HG02588 (cell line): ENCODE measurements around the gene PCNX3.

Source experiments
- ATAC-seq: cut with Tn5 transposase; IDR thresholded peaks from one replicate; pipeline ENCODE4 v1.9.1; 2021; ENCODE audit warnings: mild to moderate bottlenecking, moderate library complexity; ENCODE audit not compliant: unreplicated experiment

The PCNX3 gene

GRCh38 chr11:65615229-65615949 lies at the start of gene PCNX3:
TSS of gene PCNX3 (plus strand) at chr11:65615776. CDS start at chr11:65616312, 536 bp downstream.
- ATAC-seq, result peak; percentile 77

DNA sequence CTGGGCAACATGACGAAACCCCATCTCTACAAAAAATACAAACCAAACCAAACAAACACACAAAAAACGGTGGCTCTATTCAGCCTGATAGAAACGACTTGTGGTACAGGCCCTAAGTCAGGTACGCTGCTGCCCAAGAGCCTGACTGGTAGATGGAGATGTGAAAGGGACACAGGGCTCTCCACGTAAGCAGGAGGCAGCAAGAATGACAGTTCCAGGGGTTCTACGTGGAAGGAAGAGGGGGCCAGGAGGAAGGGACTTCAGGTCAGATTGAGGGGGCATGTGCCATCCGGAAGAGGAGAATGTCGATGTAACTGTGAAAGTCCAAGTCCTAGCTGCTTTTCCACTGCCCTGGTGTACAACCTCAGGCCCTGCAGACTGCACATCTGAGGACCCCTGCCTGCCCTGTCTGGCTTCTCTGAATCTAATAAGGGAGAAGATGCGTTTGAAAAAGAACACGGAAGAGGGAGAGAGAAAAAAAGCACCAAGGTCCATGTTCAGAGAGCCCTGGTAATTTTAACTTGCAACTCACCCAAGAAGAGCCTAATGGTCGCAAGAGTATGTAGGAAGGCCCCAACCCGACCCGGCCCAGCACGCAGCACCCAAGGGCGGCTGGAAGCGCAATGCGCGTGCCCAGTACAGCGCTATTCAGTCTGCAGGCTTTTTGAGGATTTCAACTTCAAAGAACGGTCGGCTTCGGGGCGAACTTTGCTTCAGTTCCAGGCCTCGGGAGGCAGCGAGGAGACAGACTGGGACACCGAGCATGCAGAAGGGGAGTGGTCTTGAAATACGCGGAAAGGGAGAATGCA lies 46.2 kb upstream of the PCNX3 start:
- ATAC-seq, result peak; percentile 1

GRCh38 chr11:65569973-65570918 lies 45.3 kb upstream of the PCNX3 start, which contains the start of gene ZNRD2:
TSS of gene ZNRD2 (plus strand) at chr11:65570477. CDS start at chr11:65570492, 15 bp downstream.
- peak; percentile 53 for ATAC-seq

- ATAC-seq, result no peak
Measured at GRCh38 chr11:65571420-65571819, 44.2 kb upstream of the PCNX3 start.

- ATAC-seq, result no peak
Measured at GRCh38 chr11:65571940-65572339, 43.6 kb upstream of the PCNX3 start.

GRCh38 chr11:65572356-65573051 lies 43.1 kb upstream of the PCNX3 start, which contains the start of gene FAM89B:
TSS of gene FAM89B (plus strand) at chr11:65572538. CDS start at chr11:65572670, 132 bp downstream.
- no peak for ATAC-seq

DNA sequence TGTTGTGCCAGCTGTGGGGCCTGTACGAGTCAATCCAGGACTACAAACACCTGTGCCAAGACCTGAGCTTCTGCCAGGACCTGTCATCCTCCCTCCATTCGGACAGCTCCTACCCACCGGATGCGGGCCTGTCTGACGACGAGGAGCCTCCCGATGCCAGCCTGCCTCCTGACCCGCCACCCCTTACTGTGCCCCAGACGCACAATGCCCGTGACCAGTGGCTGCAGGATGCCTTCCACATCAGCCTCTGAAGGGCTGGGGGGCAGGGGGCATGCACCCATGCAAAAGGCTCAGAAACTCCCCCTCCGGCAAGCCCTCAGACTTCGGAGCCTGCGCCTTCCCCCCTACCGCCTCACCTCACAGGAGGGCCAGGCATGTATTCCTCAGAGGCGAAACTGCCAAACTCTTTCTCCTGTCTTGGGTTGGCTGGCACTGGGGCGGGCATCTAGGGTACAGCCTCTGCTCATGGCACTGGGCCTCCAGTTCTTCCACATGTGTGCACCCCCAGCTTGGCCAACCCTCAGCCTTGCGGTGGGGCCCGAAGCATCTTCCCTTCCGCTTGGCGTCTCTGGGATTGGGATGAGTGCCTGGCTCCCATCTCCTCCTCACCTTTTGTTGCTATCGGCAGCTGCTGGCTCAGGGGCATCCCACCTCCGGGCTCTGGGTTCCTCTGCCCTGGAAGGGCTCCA lies 42.0 kb upstream of the PCNX3 start:
- ATAC-seq, result no peak

DNA sequence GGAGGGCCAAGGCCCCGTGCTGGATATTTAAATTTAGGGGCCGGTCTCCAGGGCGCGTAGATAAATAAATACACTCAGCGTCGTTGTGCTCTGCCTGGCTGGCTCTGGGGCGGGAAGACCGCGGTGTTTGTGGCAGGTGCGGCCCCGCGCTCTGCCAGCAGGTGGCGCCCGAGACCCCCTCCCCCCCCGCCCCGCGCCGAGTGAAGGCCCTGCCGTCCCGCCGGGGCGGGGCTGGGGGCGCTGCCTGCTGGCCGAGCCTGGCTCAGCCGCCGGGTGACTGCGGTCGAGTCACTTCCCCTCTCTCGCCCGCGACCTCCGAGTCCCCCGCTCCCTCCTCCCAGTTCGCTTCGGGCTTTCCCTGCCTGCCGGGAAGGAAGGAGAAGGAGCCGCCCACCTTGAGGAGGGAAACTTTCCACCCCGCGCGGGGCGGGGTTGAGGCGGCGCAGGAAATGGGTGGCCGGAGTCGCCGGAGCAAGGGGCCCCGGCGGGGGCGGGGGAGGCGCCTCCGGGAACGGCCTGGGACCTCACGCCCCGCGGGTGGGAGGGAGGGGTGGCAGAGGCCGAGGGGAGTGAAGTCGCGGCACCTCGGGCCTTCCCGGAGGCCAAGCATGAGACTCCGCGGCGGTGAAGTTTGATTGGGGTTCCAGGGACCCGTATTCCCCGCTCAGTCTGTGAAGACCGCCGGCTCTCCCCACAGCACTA lies 41.3 kb upstream of the PCNX3 start:
- ATAC-seq, result peak; percentile 30

GRCh38 chr11:65574811-65575567 lies 40.6 kb upstream of the PCNX3 start:
- no peak for ATAC-seq

GRCh38 chr11:65575568-65576231 lies 39.9 kb upstream of the PCNX3 start, which contains the start of gene EHBP1L1:
TSS of gene EHBP1L1 (plus strand) at chr11:65576053. CDS start at chr11:65576303, 250 bp downstream.
- ATAC-seq, result no peak

DNA sequence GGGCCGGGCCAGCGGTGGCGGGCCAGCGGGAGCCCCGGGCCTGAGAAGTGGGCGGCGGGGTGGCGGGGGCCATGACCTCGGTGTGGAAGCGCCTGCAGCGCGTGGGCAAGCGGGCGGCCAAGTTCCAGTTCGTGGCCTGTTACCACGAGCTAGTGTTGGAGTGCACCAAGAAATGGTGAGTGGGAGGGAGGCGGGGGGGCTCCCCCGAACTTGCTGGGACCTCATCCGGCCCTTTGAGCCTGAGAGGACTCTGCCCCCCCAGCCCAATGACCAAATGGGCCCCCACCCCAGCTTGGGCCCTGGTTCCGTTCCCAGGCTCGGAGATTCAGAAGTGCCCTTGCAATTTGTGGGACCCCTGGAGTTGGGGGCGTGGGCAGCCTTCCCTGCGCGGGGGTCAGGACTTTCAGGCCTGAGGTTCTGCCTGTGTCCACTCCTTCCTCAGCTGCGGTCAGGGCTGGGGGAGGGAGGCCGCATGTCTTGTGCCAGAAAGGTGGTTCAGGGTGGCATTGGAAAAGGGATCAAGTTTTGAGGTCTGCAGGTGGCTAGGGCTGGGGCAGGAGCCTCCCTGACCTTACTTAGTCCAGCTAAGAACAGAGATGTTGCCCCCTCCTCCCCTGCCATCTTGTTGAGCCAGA lies 39.2 kb upstream of the PCNX3 start:
- no peak for ATAC-seq

DNA sequence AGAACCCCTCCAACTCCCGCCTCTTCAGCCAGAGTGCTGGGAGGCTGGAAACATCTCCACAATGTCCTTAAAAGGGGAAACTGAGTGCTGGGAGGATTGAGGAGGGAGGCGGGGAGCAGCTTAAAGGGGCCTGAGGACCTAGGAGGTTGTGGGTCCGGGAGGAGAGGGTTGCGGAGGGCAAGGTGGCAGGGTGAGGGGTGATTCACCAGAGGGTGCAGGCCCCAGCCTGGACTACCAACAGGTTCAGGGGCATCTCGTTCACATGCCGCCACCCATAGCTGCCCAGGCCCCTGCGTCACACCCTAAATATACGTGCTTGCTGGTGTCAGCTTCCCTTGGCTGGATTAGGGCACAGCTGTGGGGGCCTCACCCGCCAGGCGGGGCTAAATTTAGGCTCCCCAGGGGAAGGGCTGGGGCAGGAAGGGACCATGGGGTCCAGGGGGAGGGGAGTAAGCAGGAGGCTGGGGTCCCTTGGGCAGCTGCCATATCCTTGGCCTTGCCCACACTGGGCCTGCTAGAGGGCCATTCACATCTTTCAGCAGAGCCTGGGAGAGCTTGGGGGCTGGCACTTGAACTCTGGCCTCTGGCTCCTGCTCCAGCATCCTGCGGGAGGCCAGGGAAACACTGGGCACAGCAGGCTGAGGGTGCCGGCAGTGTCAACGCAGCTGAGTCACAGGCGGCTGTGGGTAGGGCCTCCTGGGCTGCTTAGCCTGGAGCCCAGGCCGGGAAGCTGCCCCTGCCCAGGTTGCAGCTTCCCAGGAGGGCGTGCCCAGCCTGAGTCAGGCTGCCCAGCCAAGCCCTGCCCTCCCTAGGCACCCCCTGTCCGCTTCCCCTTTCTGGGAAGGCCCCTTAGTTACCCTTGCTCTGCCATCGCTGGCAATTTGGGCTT lies 38.5 kb upstream of the PCNX3 start:
- ATAC-seq, result no peak

DNA sequence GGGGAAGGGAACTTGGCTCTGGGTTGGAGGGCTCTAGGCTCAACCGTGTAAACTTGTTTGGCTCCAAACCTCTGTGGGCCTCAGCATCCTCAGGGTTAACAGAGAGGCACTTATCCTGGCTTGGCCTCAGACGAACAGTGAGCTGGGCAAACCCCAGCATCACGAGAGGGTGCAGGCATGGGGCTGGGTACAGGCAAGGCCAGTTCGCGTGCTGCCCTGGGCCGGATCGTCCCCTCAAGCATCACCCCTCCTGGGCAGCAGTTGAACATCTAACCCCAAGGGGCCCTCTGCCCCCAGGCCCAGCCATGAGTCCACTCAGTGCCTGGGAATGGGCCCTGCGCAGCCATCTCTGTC lies 37.8 kb upstream of the PCNX3 start:
- ATAC-seq, result no peak

DNA sequence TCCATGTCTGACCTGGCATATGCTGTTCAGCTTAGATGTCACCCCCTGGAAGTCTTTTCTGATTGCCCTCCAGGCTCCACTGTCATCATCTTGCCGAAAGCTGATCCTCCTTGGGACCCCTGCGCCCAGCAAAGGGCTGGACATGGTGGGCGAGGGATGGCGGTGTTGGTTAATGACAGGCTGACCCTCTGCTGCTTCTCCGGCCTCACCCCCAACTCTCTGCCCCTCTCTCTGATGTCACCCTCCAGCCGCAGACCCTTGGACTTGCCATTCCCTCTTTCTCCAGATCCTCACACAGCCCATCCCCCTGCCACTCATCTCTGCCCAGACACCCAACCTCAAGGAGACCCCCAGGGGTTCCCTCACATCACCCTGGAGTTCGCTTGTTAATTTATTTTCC lies 37.4 kb upstream of the PCNX3 start:
- no peak for ATAC-seq

GRCh38 chr11:65578667-65579066 lies 36.9 kb upstream of the PCNX3 start:
- no peak for ATAC-seq

DNA sequence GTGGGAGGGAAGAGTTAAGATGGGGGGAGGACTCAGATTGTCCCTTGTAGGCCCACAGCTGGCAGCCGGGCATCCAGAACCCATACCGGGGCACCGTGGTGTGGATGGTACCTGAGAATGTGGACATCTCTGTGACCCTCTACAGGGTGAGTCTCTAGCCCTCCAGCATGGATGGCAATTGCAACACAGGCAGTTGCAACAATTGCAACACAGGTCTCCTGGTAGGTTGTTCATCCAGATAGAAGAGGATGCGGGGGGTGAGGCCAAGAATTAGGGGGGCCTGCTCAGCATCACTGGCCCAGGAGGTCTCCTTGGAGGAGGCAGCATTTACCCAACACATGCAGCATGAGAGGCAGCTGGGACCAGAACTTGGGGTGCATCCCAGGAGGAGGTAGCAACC lies 36.3 kb upstream of the PCNX3 start:
- no peak for ATAC-seq
